Stimulated activated naive CD8-positive, alpha-beta T cell treated with anti-CD3 and anti-CD28 coated beads, Interleukin-15, Interleukin-2, amounts not matched to agents 100 U/mL and 50 U/mL, for 24 hours (primary cell): ENCODE measurements around the gene CMTR1.
"Not testable (repeated sequence)": the region's sequence is repeated elsewhere in the genome, so short reads cannot be mapped to it uniquely, and the experiment has no call there.

ENCODE experiments used
- ATAC-seq: fragments of 150-1000 bp; cut with Tn5 transposase; one replicate; pipeline ENCODE4 v1.10.0; 2021
- DNase-seq: peaks from one replicate; pipeline ENCODE4 v3.0.0; 2021

The CMTR1 gene, protein sequence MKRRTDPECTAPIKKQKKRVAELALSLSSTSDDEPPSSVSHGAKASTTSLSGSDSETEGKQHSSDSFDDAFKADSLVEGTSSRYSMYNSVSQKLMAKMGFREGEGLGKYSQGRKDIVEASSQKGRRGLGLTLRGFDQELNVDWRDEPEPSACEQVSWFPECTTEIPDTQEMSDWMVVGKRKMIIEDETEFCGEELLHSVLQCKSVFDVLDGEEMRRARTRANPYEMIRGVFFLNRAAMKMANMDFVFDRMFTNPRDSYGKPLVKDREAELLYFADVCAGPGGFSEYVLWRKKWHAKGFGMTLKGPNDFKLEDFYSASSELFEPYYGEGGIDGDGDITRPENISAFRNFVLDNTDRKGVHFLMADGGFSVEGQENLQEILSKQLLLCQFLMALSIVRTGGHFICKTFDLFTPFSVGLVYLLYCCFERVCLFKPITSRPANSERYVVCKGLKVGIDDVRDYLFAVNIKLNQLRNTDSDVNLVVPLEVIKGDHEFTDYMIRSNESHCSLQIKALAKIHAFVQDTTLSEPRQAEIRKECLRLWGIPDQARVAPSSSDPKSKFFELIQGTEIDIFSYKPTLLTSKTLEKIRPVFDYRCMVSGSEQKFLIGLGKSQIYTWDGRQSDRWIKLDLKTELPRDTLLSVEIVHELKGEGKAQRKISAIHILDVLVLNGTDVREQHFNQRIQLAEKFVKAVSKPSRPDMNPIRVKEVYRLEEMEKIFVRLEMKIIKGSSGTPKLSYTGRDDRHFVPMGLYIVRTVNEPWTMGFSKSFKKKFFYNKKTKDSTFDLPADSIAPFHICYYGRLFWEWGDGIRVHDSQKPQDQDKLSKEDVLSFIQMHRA

DNA sequence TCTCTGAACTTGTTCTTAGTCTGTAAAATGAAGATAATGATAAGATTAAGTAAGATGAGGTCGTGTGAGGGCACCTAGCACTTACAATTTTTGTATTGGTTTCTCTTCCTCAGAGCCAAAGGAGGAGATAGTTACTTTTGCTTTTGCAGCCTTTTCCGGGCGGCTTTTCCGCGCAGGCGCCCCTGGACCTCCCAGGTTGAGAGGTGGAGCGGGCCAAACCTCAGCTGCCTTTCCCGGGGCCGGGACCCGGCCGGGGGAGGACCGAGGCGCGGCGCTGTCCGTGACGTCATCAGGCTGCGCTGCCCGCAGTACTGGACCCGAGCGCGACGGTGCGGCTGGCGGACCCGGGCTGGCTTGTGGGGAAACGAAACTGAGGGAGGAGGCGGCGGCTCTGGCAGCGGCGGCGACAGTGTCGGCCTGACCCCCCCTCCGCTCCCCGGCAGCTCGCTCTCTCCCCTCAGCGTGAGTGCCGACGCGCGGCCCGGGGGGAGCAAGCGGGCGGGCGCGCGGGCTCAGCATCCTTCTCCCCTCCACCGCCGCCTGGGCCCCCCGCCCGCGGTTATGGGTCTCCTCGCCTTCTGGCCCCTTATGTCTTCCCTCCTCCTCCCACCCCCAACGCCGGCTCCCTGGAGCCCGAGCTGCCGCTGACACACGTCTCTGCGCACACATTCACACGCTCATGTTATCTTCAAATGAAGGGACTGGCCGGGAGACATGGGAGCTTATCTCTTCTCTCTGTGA, at the start of gene CMTR1:
TSS of gene CMTR1 (plus strand) at position 306 of the 741 bp plus-strand sequence. CDS start 2,409 bp downstream, outside the sequence.
- peak; percentile 96 for ATAC-seq

GRCh38 chr6:37388578-37388977, 44.4 kb upstream of the CMTR1 start:
- DNase-seq (no peak), ATAC-seq (no peak)

More for the DNA sequence above, at the start of gene CMTR1:
- peak; percentile 99 for DNase-seq

DNA sequence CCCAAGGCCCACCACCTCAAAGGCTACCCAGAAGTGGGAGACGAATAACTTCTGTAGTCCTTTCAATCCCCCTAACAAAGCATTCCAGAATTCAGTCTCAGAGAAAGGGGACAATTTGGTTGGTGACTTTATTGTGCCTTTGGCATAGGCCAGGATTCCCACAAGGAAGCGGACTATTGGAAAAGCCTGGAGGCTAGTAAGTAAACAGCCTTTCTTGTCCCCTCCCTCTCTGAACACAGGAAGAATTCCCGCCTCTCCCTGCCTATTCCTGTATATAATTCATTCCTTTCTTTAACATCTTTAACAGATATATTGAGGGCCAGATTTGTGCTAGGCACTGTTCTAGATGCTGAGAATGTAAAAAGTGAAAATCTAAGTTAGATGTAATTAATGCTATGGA, 43.2 kb upstream of the CMTR1 start:
- DNase-seq (no peak), ATAC-seq (no peak)

- DNase-seq (no peak), ATAC-seq (no peak)
These were observed 41.9 kb upstream of the CMTR1 start for GRCh38 chr6:37391120-37391519.

DNA sequence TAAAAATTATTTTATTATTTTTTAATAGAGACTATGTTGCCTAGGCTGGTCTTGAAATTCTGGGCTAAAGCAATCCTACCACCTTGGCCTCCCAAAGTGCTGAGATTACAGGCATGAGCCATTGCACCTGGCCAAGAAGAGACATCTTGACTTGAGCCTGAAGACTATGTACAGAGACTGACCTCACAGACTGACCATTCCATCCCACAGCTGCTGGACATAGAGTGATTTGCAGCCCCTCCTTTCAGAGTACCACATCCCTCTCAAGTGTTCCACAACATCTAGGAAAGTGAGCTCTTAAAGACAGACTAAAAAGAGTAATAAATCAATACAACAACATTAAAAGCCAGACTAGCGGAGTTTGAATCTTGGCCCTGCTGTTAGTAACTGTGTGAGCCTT, 40.2 kb upstream of the CMTR1 start:
- no peak for DNase-seq
- ATAC-seq = no peak

DNA sequence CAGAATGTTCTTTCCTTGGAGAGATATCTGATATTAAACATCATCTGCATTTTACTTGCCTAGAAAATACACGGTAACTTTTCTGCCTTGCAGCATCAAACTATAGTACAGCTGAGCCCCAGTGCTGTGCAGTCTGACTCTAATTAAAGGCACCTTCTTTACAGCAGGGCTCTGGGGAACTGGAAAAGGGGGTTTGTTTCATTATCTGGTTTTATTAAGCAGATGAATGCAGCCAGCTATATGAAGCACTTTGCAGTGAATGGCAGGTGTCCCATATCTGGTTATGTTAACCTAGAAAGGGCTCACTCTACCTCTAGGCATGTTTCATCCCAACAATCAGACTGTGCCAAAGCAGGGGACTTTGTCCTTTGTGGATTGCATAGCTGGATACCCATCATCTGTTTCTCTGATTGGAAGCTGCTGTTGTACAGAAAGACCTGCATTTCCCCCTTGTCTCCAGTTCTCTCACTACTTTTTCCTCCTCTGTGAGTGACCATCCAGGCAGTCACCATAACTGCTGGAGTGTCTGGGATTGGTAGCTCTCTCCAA, 39.6 kb upstream of the CMTR1 start:
- DNase-seq = no peak

GRCh38 chr6:37396571-37397180, 36.3 kb upstream of the CMTR1 start:
- ATAC-seq (no peak), DNase-seq (no peak)

More for the DNA sequence above, 39.6 kb upstream of the CMTR1 start:
- ATAC-seq = no peak

DNA sequence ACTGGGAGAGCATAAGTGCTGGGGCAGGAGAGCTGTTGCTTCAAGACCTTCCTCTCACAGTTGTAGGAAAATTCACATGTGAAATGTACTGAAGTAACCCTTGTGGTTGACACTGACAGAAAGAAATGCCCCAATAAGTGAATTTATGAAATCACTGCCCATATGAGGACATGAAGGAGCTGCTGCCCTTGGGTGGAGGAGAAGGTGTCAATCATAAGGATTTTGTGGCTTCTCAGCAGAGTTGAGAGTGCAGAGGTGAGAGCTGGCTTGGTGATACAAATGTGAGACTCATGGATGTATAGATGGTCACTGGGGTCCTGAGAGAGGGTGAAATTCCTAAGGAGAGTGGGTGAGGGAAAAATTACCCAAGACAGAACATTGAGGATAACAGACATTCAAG, 33.9 kb upstream of the CMTR1 start:
- ATAC-seq = no peak
- DNase-seq = no peak

GRCh38 chr6:37399795-37400490, 33.1 kb upstream of the CMTR1 start:
- no peak for ATAC-seq
- DNase-seq = no peak

- ATAC-seq, DNase-seq: not testable (repeated sequence)
These were observed 31.4 kb upstream of the CMTR1 start for GRCh38 chr6:37401658-37402057.

DNA sequence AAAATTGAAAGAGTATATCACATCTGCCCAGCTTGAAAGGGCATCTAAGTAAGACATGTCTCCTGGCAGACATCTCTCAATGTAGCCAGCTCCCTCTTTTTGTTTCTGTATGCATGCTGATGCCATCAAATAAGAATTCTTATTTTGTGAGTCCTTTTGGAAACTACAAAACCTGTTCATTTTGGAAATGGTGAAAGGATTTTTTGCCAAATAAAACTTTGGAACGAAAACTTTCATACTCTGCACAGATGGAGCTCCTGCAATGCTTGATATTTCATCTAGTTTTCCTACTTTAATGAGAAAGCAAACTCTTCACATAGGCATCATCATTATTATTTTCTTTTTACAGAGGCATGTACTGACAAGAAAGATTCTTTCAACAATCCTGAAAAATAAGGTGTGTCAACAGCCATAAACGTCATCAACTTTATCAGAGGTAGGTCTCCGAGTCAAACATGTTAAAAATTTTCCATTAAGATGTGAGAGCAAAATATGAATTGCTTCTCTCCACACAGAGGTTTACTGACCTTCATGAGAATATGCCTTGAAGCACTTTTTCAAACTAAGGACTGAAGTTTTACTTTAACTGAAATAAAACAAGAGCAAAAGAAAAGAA, 26.2 kb upstream of the CMTR1 start:
- DNase-seq (no peak), ATAC-seq (no peak)

- no peak for DNase-seq
- ATAC-seq = no peak
These were observed 25.1 kb upstream of the CMTR1 start for GRCh38 chr6:37407948-37408347.

DNA sequence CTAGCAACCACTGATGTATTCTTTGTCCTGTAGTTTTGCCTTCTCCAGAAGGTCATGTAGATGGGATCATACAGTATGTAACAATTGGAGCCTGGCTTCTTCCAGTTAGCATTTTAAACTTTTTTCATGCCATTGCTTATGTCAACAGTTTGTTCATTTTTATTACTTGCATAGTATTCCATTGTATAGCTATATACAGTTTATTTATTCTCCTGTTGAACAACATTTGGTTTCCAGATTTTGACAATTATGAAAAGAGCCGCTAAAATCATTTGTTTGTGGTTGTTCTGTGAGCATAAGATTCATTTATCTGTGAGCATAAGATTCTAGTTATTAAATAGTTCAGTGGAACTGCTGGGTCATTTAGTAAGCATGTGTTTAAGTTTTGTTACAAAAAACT, 23.5 kb upstream of the CMTR1 start:
- no peak for ATAC-seq
- DNase-seq = no peak

- ATAC-seq (no peak), DNase-seq (no peak)
These were observed 15.6 kb upstream of the CMTR1 start for GRCh38 chr6:37417393-37417792.

- DNase-seq = no peak
- ATAC-seq = no peak
These were observed 14.3 kb upstream of the CMTR1 start for GRCh38 chr6:37418722-37419121.

DNA sequence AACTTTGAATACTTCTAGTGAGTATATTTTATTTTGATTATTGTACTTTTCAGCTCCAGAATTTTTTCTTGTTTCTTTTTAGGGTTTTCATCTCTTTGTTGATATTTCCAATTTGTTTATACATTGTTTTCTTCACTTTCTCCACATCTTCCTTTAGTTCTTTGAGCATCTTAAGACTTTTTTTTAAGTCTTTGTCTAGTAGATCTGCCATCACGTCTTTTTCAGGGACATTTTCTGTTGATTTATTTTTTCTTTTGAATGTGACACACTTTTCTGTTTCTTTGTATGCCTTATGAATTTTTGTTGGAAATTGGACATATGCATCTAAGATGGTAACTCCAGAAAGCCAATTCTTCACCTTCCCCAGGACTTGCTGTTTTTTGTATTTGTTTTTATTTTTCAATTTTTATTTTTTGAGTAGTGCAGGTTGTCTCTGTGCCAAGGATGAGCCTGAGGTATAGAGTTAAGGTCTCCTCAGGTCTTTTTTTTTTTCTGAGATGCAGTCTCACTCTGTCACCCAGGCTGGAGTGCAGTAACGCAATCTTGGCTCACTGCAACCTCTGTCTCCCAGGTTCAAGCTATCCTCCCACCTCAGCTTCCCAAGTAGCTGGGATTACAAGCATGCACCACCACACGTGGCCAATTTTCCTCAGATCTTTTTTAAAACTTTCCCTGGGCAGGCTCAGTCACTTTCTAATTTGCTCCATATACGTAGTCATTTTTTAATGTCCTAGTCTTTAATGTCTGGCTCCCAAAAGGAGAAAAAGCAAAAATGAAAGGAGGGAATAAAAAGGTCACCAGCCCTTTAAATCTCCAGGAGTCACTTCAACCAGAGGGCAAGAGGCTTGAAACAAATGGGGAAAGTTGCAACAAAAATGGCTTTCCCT, 6.7 kb upstream of the CMTR1 start:
- ATAC-seq = no peak
- DNase-seq = no peak

- DNase-seq (no peak), ATAC-seq (no peak)
These were observed 6.0 kb upstream of the CMTR1 start for GRCh38 chr6:37426945-37427510.

DNA sequence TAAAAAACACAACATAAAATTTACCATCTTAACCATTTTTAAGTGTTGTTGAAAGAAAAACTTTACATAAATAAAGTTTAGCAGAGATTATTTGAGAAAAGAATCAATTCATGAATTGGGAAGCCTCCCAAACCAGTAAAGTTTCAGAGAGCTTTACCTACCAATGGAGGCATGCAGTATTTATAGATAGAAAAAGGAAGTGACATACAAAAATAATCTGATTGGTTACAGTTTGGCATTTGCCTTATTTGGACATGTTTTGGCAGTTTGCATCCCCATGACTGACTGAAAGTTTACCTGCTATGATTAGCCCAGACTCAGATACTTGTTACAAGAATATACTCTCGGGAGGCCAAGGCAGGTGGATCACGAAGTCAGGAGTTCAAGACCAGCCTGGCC, 3.7 kb upstream of the CMTR1 start:
- no peak for ATAC-seq
- DNase-seq = no peak

GRCh38 chr6:37432590-37432915, 468 bp upstream of the CMTR1 start:
- DNase-seq (no peak), ATAC-seq (no peak)
